GM10847 (cell line): Measurements from ENCODE around the gene RRM2.

ENCODE experiments used
- POLR2A ChIP-seq: IDR thresholded peaks from 2 replicates; pipeline ENCODE4 v1.6.1; 2011; ENCODE audit not compliant: insufficient read length; ENCODE audit errors: extremely low read depth

Gene RRM2

DNA sequence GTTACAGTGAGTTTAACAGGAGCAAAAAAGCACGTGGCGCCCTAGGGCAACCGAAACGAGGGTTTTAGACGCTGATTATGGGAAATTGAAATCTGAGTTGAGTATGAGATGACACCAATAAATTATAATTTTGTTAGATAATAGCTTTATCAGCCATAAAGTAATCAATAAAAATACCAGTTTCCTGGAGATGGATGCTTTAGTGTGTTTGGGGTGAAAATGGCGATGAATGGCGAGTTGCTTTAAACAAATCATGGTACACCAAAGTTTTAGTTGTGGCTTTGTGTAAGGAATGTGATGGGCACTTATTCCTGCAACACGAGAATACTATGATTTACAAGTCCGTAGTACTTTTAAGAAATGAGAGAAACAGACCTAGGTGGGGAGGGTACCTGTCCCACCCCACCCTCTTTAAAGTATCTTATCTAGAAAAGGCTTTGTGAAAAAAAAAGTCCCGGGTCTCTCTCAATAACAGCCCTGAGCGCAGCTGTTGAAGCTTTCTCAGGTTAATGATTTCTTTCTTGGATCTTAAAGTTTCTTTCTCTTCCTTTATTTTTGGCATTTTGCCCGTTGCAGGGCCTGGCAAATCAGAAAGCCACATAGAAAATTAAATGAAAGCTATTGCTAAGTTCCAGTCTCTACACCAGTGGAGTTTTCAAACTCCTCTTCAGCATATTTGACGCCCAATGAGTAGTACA, 1.5 kb upstream of the RRM2 start:
- TF ChIP-seq POLR2A: no peak

DNA sequence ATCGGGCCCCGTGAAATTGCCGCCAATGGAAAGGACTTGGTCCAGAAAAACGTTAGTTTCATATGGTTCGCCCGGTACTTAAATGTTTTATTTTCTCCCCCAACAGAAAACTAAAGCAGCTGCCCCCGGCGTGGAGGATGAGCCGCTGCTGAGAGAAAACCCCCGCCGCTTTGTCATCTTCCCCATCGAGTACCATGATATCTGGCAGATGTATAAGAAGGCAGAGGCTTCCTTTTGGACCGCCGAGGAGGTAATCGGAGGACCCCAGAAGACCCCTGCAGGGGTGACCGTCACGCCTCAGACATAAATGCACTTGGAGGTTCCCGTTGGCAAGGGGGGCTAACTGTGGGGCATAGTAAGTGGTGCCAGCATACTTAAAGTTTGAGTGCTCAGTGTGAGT, 742 bp downstream of the RRM2 start:
- no peak for TF ChIP-seq POLR2A

DNA sequence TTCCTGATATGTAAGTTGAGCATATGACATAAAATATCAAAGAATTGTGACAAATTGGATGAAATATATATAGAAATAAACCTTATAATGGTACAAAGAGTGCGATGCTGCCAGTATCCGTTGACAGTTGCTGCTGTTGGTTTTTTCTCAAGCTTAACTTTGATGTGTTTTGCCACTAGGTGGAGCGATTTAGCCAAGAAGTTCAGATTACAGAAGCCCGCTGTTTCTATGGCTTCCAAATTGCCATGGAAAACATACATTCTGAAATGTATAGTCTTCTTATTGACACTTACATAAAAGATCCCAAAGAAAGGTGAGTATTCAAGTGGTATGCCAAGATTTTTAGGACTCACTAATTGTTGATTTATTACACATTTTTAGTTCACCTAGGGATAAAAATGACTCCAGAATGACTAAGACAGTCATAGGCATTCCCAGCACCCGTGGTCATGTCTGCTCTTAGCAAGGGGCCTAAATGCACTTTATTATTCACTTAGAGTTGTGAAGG, 2.1 kb downstream of the RRM2 start:
- no peak for TF ChIP-seq POLR2A

DNA sequence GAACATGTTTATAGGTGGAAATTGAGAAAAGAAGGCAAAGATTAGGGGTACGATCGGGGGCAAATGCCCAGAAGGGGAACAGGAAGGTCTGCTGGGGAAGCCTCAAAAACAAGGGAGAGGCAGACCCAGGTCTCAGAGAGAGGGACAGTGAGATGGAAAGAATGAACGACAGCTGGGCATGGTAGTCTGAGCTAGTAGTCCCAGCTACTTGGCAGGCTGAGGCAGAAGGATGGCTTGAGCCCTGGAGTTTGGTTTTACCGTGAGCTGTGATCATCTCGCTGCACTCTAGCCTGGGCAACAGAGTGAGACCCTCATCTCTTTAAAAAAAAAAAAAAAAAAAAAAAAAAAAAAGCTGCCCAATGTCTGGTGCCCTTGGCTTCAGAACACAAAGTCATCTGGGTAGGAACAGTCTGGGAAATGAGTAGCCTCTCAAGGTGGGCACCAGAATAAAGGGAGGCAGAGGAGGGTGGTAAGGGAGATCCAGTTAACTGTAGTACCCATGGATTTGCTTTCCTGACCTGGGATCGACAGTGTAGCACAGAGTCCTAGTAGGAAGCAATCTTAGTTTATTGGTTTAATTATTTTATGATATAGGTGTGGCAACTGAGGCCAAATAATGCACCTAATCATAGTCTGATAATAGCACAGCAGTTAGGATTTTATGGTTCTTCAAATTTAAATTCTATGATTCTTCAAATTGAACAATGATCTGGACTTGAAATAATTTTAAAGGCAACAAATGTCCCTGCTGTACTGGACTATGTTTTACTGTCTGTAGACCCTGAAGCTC, 3.5 kb downstream of the RRM2 start:
- no peak for TF ChIP-seq POLR2A

DNA sequence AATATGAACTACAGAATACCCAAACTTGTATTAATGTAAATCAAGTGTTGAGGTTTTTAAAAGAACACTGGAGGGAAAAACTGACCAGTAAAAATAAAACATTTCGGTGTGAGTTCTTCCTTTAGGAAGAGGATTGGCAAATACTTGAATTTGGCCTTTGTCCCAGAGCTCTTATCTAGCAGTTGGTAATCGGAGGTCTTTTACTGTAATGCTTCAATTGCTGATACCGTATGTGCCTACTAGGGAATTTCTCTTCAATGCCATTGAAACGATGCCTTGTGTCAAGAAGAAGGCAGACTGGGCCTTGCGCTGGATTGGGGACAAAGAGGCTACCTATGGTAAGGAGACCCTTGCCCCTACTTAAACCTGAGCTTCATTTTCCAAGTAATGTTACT, 4.1 kb downstream of the RRM2 start:
- TF ChIP-seq POLR2A: no peak

DNA sequence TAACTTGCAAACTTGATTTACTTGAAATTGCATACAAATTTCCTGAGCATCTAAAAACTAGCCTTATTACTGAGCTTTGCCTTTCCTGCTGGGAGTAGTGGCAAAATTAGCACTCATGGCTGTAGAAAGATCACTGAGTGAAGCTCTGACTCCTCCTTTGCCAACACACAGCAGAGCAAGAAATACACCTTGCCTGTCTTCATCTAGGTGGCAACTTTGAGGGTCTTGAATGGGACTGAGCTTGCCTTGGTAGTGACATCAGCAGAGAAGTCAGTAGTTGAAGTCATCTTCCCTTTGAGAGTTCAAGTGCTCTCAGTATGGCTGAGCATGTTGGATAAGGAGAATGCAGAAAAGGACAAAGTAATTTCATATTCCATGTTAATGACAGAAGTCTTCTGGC, 5.9 kb downstream of the RRM2 start:
- TF ChIP-seq POLR2A: no peak

DNA sequence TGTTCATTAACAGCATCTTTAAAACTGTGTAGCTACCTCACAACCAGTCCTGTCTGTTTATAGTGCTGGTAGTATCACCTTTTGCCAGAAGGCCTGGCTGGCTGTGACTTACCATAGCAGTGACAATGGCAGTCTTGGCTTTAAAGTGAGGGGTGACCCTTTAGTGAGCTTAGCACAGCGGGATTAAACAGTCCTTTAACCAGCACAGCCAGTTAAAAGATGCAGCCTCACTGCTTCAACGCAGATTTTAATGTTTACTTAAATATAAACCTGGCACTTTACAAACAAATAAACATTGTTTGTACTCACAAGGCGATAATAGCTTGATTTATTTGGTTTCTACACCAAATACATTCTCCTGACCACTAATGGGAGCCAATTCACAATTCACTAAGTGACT, 7.0 kb downstream of the RRM2 start:
- TF ChIP-seq POLR2A: no peak

DNA sequence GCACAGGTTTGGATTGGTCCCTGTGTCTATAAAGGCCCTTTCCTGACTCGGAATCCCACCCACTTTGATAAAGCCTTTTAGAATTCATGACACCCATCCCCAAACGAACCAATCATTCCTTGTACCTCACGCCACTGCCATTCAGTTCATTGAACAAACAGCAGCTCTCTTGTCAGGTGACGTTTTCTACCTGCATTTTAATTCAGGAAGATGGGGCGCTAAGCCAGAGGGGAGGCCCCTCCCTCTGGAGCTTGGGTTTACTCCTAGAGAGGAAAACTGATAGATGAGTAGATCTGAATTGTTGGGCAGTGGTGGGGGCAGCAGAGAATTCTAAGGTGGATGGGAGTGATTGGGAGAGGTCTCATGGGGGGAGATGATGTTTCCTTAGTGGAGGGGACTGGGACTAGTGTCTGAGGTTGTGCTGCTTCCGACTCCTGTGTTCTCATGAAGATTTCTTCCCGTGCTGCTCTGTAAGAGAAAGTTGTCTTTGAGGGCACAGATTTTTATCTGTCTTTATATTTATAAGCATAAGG, 9.6 kb downstream of the RRM2 start:
- no peak for TF ChIP-seq POLR2A

DNA sequence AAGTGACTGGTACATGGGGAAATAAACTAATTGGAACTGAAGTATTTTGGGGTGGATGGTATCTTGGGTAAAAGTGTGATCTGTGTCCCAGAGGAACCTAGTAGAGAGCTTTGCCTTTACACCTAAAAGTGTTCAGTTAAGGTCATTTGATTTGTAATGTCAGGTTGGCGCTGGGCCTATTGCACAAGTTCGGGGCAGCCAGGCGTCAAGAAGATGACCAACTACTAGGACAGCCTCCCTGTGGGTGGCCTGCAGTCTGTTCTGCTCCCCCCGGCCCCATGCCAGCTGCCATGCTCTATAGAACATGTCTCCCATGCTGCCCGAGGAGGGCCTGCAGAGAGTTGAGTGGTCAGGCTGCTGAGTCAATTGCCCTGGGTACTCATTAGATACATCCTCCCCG, 10.1 kb downstream of the RRM2 start:
- no peak for TF ChIP-seq POLR2A

DNA sequence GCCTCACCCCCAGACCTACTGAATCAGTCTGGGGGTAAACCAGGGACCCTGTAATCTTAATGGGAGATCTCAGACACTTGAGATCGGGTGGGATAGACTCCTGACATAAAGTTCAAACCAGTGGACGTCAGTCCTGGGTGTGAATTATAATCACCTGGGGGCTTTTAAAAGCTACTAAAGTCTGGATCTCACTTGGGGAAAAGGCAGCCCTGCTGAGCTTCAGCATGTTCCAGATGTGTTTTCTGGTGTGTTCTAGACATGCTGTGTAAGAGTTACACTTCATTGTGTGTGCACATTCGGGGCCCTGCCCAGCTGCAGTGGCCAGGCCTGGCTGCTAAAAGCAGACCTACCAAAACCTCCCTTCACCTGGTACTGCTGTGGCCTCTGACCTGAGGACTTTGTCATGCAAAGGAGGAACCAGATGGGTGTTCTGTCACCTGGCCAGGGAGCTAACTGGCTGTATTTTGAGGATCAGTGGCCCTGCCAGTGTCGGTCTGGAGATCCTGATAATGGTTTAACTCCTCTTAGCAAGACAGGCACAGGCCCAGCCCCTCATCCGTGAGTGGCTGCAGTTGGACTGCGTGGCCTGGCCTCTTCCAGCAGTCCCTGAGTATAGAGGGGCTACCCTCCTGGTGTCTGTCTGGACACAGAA, 10.6 kb downstream of the RRM2 start:
- no peak for TF ChIP-seq POLR2A

DNA sequence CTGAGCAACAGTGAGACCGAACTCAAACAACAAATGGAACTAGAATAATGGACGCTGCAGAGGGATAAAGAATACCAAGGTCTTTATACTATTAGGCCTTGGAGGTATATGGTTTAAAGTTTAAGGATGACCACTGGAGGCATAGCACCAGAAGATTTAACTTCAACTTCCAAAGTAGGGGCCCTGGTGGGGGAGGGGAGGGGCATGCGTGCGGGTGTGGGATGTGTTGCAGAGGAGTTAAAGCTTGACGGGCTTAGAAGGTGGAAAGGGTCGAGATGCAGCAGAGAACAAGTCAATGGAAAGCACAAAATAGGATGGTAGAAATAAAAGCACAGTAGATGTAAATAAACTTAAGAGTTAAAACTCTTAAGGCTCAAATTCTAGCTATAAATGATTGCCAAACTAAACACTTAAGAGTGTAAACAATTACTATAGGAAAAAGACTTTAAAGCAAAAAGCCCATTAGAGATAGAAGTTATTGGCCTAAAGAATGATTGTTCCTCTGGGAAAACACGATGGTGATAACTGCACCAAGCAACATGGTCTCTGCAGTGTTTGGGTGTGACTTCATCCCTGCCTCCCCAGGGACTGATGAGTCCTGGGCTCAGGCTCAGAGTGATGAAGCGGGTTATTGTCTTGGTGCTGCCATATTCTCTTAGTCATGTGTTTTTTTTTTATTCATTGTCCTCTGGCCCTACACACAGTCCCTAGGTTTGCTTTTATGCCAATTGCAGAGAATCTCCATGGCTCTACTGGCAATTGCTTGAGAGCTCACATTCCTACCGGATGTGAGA, 13.0 kb downstream of the RRM2 start:
- TF ChIP-seq POLR2A: no peak

DNA sequence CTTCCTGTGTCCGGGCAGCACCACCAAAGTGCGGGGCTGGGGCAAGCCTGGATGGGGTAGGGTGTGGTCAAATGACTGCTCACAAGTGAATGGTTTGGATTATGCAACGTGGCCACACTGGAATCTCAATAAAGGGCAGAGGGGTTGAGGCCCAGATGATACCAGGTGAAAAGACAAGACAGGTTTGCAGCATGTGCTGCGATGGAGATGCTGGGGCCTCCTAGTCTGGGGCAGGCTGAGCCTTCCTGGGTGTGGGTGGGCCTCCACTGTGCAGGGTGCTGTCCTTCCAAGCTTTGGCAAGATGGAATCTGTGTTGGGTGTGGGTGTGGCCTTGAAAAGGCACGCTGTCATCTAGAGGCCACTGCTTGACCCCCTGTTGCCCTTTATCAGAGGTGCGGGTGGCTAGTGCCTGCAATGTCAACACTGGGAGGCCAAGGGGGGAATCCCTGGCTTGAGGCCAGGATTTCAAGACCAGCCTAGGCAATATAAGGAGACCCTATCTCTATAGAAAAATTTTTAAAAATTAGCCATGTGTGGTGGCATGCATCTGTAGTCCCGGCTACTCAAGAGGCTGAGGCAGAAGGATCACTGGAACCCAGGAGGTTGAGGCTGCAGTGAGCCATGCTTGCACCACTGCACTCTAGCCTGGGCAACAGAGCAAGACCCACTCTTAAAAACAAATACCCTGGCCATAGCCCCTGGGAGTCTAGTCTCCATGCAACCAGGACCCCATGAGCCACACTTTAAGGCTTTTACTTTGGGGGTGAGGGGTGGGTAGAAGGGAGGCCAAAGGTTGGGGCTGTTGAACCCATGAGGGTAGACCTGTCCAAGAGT, 13.8 kb downstream of the RRM2 start:
- no peak for TF ChIP-seq POLR2A

DNA sequence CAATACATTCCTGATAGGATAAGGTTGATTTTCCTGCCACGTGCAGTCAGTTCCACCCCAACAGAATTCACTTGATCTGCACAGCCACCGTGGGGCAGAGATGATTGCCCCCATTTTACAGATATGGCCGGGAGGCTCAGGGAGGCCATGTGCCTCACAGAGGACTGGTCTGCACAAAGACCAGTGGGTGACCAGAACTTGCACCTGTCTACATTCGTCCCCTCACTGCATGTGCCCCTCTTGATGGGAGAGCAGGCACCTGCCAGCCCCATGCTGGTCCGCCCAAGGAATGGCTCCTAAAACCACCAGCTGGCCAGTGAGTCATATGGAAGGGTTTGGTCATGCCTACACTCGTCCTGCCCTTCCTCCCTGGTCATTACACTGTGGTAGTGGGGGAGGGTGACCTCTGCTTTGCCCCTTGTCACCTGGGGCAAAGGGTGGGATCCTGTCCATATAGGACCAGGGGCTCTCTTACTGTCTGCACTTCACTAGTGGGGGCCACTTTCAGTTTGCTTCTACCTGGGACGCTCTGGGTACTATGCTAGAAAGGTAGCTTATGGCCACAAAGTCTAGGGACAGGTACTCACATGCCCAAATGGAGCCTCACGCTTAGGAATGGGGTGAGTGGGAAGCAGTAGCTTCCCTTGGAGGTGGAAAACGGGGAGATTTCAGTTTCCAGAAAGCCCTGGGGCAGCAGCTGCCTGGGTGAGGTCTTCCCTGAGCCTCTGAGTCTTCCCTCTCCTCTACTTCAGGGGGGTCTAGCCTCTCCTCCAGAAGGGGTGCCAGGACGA, 14.7 kb downstream of the RRM2 start:
- no peak for TF ChIP-seq POLR2A
